ENCODE data around the gene DLGAP1. TPM values are rescaled to one million over a fixed set of nuclear protein-coding genes. Genes with fewer than 3 reads are reported as not detected.

The DLGAP1 gene
- total and polyA plus RNA-seq, 10 of the 15 experiments (the other 5 are each of a cell fraction or from before 2014, with no cell fraction given), result 0.23 to 27.6 (median 1.9) TPM

- ATAC-seq (no peak), DNase-seq (ENCODE audit: low read depth, low spot score) (no peak), FAIRE-seq (no peak)
- Histone ChIP-seq H3K36me3 (ENCODE audit: control insufficient read depth in 2 of 2, insufficient read depth in 2 of 2, low read length in 1 of 2) (no peaks in the 10 kb centered on the region), H3K9me3 (replicated peaks; ENCODE audit: control insufficient read depth, insufficient read depth, low read length) (no peaks in the 10 kb centered on the region), H4K20me1 (ENCODE audit: control insufficient read depth, insufficient read depth) (no peaks in the 10 kb centered on the region), H3K4me1 (ENCODE audit: control insufficient read depth, insufficient read depth, low read length) (no peaks in the 10 kb centered on the region), H3K27me3 (replicated peaks in 1 of 2; ENCODE audit: control insufficient read depth in 2 of 2, insufficient read depth in 2 of 2, low read length in 1 of 2) (no peaks in the 10 kb centered on the region), H3K27ac (ENCODE audit: control insufficient read depth, insufficient read depth) (no peak overlapping the region), H3K79me2 (ENCODE audit: control insufficient read depth, insufficient read depth, low read length) (no peaks in the 10 kb centered on the region), H3K9ac (ENCODE audit: control insufficient read depth, insufficient read depth, low read length) (no peak overlapping the region), H3K4me2 (ENCODE audit: control insufficient read depth, insufficient read depth) (no peak overlapping the region), H3K4me3 (no peak overlapping the region), H2AFZ (ENCODE audit: control insufficient read depth, low read depth, low read length) (no peak overlapping the region)
- TF ChIP-seq IRF4 (IDR thresholded peaks at IDR 0.05; ENCODE audit: low read depth, low read length), result no peak
- no peak for TF ChIP-seq MTA2 (IDR thresholded peaks at IDR 0.05; ENCODE audit: low read depth)
- TF ChIP-seq MAX (IDR thresholded peaks at IDR 0.05; ENCODE audit: low read depth, low read length), result no peak
- TF ChIP-seq JUND (IDR thresholded peaks at IDR 0.05; ENCODE audit: low read depth, low read length), result no peak
- CTCF ChIA-PET, result interaction anchor here (1.0 to 4.4 kb wide), 5 partner anchors 9 to 127 kb away, joined by 3 to 64 read pairs (median 4); no protein-coding TSS in a partner anchor
- WGBS (ENCODE audit: insufficient coverage, insufficient replicate concordance, low lambda C conversion rate, missing lambda C conversion rate), result 28% methylated on average over 8 of the region's 8 CpGs
- POLR2A ChIA-PET, result no interaction called here
- no TSS peak for BruUV-seq (replicated peaks)
- RAD21 ChIA-PET (ENCODE audit: unreplicated experiment), result interaction anchor here (4.2 kb wide), 1 partner anchor 96 kb away, joined by 33 read pairs; no protein-coding TSS in a partner anchor
- SMC1A ChIA-PET (ENCODE audit: uncharacterized antibody, unreplicated experiment), result interaction anchor here (0.9 to 2.0 kb wide), 9 partner anchors 9 to 96 kb away, joined by 3 to 12 read pairs (median 3); no protein-coding TSS in a partner anchor
- intact Hi-C loops (cut with micrococcal nuclease; ENCODE audit: unreplicated experiment) (no loop called here), in situ Hi-C loops (cut with MboI) (no loop called here)
These were observed 587.2 kb downstream of the DLGAP1 start for GRCh38 chr18:3867864-3868311.

GRCh38 chr18:3867236-3867635 lies 587.9 kb downstream of the DLGAP1 start:
- H3K27me3 ChIP-seq (replicated peaks in 1 of 2; ENCODE audit: control insufficient read depth in 2 of 2, insufficient read depth in 2 of 2, low read length in 1 of 2), result no peaks in the 10 kb centered on the region
- H3K4me3 ChIP-seq, result no peak overlapping the region
- SMC1A ChIA-PET (ENCODE audit: uncharacterized antibody, unreplicated experiment), result interaction anchor here (0.8 to 2.0 kb wide), 8 partner anchors 9 to 106 kb away, joined by 3 to 12 read pairs (median 4); no protein-coding TSS in a partner anchor
- POLR2A ChIA-PET, result no interaction called here
- RAD21 ChIA-PET (ENCODE audit: unreplicated experiment), result interaction anchor here (4.2 kb wide), 1 partner anchor 96 kb away, joined by 33 read pairs; no protein-coding TSS in a partner anchor
- H3K27ac ChIP-seq (ENCODE audit: control insufficient read depth, insufficient read depth), result no peak overlapping the region
- WGBS (ENCODE audit: insufficient coverage, insufficient replicate concordance, low lambda C conversion rate, missing lambda C conversion rate), result 19% methylated on average over 3 of the region's 3 CpGs
- H3K79me2 ChIP-seq (ENCODE audit: control insufficient read depth, insufficient read depth, low read length), result no peaks in the 10 kb centered on the region
- intact Hi-C loops (cut with micrococcal nuclease; ENCODE audit: unreplicated experiment), result no loop called here
- no TSS peak for BruUV-seq (replicated peaks)
- no peak overlapping the region for H3K9ac ChIP-seq (ENCODE audit: control insufficient read depth, insufficient read depth, low read length)
- FAIRE-seq (no peak), DNase-seq (ENCODE audit: low read depth, low spot score) (no peak), ATAC-seq (no peak)
- in situ Hi-C loops (cut with MboI), result no loop called here
- CTCF ChIA-PET, result interaction anchor here (1.4 to 4.4 kb wide), 4 partner anchors 8 to 94 kb away, joined by 3 to 64 read pairs (median 6); no protein-coding TSS in a partner anchor
- no peak overlapping the region for H2AFZ ChIP-seq (ENCODE audit: control insufficient read depth, low read depth, low read length)
- no peaks in the 10 kb centered on the region for H3K9me3 ChIP-seq (replicated peaks; ENCODE audit: control insufficient read depth, insufficient read depth, low read length)
- no peaks in the 10 kb centered on the region for H3K36me3 ChIP-seq (ENCODE audit: control insufficient read depth in 2 of 2, insufficient read depth in 2 of 2, low read length in 1 of 2)
- H3K4me2 ChIP-seq (ENCODE audit: control insufficient read depth, insufficient read depth), result no peak overlapping the region
- H3K4me1 ChIP-seq (ENCODE audit: control insufficient read depth, insufficient read depth, low read length), result no peaks in the 10 kb centered on the region
- H4K20me1 ChIP-seq (ENCODE audit: control insufficient read depth, insufficient read depth), result no peaks in the 10 kb centered on the region
- TF ChIP-seq BCL3 (IDR thresholded peaks at IDR 0.05; ENCODE audit: borderline replicate concordance, insufficient read depth, low read depth, low read length, poor library complexity, severe bottlenecking) (no peak), ZBTB4 (CRISPR knock-in tag; IDR thresholded peaks at IDR 0.05) (no peak), SMARCA5 (IDR thresholded peaks at IDR 0.05) (no peak), ZBTB11 (CRISPR knock-in tag; IDR thresholded peaks at IDR 0.05) (no peak)
